ENCODE data around the gene PEX11B. TPM values are rescaled to one million over a fixed set of nuclear protein-coding genes. Genes with fewer than 3 reads are reported as not detected.

The PEX11B gene
- total RNA-seq, 1 donor from 2014 or later, result 44.2 TPM

DNA sequence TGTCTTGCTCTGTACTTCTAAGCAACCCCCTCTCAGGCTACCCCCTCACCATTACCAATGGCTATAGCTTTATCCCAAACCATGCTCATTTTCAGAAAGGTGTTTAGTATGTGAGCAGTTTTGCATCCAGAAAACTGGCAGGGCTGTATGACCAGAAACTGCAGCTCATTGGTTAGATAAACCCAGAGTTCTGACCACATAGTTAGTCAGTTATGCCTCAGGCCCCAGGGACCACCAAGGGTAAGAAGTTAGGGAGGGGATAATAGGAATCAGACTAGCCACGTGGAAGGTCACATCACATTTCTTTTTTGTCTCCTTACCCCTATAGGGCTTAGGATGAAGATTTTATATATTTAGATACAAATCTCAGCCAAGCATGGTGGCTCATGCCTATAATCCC lies 9.9 kb downstream of the PEX11B start:
- DNase-seq (ENCODE audit: low spot score), result no peak

DNA sequence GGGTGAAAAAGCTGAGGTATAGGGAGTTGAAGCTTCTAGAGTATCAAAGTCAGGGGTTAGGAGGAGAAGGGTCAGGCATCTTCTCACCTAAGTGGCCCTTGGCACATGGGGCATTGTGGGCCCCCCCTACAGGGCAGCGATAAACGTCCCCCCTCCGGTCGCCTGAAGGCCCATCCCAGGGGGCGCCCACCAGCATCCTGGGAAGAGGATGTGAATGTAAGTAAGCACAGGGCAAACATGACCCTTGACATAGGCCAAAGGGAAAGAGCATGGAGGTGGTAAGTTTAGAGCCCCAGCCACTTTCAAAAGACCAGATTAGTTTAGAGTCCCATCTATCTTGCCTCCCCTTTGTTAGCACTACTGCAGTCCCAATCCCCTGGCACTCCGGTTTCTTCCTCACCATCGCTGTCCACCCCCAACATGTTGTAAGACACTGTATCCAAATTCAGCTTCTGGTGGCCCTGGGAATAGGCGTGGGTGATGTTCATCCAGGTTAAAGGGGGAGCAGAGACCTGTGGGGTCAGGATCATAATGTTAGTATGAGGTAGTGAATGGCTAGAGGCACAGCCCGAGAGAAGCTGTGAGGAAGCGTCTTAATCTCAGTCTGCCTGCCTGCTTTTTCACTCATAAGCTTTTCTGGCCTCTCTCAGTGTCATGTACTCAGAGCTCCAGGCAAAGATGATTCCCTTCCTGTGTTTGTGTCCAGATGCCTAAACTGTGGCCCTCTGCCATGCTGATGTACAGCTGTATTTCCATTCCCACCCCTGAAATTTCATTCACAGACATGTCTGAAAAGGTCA lies 11.4 kb downstream of the PEX11B start:
- DNase-seq (ENCODE audit: low spot score), result peak; percentile 36

DNA sequence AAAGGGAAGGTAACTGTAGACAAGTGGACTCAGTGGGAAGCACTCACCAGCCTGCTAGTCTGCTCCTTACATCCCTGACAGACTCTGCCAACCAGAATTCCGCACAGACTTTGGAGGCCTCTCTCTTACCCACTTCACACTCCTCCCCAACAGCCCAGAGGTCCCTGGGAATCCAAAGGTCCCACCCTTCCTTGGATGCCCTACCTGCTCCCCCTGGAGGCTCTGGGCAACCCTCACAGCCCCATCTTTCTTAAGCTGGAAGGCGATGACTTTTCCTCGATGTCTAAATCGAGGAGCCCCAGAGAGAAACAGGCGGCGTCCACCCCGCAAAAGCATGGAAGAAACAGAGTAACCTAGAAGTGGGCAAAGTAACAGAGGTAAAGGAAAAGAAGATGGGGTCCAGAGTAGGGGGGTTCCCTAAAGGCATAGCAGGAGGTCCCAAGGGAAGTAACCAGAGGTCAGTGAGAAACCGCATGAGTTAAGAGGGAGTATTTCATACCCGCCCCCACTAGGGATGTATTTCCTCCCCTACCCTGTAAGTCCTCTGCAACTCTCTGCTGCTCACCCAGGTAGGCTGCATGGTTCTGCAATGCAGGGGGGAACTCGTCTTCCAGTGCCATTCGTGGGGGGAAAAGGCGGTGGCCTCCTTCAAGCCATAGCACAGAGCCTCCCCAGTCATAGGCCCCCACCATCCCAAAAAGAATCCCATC lies 17.1 kb downstream of the PEX11B start:
- DNase-seq (ENCODE audit: low spot score), result peak; percentile 17

DNA sequence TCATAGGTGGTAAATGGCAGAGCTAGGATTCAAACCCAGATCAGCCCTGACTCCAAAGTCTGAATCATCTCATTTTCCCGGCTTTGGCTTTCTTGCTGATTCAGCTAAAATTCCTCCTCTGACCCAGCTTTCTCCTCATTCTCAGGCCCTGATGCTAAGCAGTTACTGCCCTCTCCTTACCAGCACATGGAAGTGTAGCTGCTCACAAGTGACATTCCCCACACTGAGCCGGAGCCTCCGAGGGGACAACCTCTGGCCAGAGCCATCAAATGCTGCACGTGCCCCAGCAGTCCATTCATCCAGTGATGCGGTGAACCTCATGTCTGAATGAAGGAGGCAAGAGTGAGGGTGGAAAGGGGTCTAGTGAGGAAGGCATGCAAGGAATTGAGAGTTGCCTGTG lies 19.8 kb downstream of the PEX11B start:
- DNase-seq (ENCODE audit: low spot score), result peak; percentile 34

DNA sequence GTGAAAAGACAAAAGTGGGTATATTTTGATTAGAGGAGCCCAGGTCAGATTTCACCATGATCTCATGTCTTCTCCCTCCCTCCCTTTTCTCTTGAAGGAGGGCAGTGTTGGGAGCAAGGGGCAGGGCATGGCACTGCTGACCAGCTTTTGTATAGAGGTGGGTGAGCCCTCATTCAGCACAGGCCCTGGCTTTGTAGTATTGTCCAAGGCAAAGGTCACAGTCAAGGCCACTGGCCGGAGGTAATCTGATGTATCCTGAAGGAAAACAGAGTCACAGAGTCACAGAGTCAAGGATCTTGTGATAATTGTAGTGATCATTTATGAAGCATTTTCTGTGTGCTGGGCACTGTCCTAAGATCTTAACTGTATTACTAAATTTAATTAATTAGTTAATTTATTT lies 20.5 kb downstream of the PEX11B start:
- DNase-seq (ENCODE audit: low spot score), result no peak

DNA sequence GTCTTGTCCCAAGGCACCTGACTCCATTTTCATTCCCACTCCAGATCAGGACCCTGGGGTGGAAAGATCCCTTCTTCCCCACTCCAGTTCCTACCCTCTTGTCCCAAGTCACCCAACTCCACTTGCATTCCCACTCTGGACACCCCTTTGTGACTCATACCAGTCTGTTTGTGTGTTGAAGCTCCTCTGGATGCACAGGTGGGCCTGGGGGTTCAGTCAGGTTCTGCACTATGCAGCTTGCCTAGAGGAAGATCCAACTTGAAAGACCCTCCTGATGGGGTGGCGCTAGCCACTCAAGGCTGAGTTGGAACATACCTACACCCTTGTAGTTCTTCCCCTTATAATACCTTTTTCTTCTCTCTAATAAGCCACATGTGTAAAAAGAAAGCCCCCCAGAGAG lies 23.0 kb downstream of the PEX11B start:
- DNase-seq (ENCODE audit: low spot score), result no peak

DNA sequence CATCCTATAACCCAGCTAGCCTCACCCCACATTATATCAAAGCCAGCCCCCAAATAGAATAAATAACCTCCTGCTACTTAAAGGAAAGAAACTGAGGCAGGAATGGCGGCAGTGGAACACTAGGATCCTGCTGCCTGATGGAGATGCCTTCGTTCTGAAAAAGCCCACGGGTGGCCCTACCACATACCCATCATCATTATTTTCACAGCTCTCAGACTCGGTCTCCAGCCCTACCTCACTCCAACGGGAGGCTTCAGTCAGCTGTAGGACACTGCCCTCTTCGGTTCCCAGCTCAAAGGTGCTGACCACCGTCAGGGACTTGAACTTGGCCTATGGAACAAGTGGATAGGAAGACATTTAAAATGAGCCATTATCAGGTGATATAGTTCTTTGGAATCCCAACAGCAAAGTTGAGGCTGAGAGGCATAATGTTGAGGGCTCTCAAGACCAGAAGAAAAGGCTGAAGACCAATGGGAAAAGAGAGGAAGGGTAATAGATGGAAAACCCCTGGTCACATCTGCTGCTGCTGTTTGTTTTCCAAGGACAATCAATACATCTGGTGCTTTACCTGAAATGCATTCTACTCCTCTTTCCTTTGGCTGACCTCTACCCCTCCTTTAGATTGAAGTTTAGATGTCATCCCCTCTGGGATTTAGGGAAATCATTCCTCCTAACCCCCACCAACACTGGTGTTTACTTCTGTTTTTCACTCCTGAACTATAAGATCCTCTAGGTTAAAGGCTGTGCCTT lies 25.0 kb downstream of the PEX11B start:
- DNase-seq (ENCODE audit: low spot score), result no peak

DNA sequence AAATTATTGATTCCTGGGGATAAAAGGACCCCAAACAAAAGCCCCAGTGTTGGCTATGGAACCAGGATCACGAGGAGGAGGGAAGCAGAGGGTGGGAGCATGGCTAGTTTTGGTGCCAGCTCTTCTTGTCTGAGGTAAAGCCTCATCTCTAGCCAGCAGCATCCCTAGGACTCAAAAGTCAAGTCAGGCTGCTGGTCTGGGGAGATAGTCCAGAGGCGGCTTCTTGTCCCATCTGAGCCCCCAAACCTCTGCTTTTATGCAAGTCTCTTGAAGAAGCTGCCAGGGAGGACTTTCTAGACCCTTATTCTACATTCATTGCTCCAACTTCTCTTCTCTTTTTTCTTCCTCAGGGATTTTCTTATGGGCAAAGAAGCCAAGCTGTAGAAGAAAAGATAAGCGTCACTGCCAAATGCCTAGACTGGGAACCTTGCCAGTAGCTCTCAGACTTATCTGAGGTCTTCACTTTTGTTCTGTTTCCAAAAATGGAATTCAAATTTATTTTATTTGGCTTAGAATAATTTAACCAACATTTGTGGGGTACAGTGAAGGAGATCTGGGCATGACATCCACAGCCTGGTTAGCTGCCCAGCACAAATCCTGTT lies 25.9 kb downstream of the PEX11B start:
- no peak for DNase-seq (ENCODE audit: low spot score)

DNA sequence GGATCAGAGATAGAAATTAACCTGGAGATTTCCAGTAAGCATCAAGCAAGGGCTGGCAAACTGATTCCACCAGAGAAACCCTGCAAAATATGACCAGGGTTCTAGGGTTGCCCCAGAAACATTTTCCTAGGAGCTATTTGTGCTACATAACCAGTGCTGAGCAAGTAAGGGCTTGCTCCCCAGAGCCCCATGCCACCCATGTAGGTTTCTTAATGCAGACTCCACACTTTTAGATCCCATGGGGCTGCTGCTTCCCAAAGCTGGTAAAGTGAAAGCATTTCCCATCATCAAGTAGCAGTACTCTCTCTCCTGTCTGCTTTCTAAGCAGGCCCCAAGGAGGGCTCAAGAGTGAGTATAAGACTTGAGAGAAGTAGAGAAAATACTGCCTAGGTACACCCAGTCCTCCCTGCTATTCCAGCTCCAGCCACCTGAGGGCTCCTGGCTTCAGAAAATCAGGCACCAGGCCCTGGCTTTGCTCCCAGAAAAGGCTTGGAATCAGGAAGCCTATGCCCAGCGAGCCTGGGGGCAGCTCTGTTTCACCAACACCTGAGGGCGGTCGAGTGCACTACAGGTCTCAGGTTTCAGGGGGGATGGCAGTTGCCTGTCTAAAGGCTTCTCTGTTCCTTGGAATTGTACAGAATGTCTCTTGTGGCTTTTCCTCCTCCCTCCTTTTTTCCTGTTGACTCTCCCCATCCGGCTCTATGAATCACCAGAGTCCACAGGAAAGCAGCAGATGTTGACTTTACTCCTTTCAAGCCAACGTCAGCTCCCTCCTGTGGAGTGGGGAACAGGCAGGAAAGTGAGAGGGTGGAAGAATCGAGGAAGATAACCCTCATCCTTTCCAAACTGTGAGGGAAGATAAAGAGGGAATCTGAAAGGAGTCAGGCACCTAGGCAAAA lies 26.7 kb downstream of the PEX11B start:
- DNase-seq (ENCODE audit: low spot score), result peak; percentile 95

DNA sequence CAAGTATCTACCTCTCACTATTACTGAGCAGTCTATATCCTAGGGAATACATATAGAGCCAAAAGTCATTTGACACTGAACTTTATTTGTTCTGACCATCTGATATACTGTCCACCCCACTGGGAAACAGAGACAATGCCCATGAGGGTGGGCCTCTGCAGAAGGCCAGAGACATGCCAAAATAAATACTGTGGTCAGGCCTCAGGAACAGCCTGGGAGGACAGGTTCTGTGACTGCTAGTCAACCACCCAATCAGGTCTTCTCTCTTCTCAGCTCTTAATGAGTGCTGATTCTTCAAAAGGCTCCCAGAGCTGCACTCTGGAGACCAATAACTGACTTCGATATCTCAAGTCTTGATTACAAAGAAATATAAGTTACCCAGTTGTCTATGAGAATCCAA lies 27.4 kb downstream of the PEX11B start:
- peak; percentile 53 for DNase-seq (ENCODE audit: low spot score)

DNA sequence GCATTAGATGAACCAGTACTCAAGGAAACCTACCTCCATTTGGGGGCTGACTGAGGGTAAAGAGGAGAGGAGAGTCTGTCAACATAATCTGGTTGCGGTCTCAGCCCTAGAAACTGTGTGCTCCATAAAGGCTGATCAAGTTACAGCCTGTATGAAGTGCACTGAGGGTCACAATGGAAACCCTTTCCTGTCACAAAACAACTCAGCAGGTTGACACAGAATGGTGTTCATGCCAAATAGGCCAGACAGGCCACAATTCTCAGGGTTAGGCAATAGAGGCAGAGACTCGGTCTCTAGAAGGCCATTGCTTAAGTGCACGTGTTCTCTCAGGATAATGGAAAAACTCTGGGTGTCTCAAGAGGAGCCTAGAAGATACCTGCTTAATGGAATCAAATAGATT lies 28.8 kb downstream of the PEX11B start:
- peak; percentile 47 for DNase-seq (ENCODE audit: low spot score)

DNA sequence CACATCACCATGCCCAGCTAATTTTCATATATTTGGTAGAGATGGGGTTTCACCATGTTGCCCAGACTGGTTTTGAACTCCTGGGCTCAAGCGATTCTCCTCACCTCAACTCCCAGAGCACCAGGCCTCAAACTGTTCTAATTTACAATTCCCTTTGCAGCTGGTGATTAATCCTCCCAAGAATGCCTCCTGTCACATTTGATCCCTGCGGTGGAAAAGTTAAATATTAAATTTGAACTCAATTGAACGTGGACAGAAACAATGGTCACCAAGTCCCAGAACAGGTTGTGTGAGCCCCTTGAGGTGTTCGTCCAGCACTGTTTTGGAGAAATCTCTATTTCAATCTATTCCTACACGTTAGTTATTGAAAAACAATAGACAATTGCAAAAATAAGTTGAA lies 30.9 kb downstream of the PEX11B start:
- peak; percentile 29 for DNase-seq (ENCODE audit: low spot score)

DNA sequence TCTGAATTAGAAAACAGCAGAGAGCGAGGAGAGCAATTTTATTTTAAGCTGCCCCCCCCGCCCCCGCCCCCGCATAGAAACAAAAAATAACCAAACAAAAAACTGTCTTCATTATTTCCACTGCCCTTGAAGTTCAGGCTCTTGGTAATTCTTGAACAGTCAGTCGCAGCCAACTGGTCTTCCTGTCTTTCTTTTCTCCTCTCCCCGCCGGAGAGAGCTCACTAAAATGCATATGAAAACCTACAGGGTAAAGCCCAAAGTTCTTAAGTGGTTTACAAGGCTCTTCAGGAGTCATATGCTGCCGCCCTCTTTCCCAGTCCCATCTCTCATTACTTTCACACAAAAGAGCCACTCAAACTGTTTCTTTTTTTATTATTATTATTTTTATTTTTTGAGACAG lies 31.7 kb downstream of the PEX11B start:
- no peak for DNase-seq (ENCODE audit: low spot score)

DNA sequence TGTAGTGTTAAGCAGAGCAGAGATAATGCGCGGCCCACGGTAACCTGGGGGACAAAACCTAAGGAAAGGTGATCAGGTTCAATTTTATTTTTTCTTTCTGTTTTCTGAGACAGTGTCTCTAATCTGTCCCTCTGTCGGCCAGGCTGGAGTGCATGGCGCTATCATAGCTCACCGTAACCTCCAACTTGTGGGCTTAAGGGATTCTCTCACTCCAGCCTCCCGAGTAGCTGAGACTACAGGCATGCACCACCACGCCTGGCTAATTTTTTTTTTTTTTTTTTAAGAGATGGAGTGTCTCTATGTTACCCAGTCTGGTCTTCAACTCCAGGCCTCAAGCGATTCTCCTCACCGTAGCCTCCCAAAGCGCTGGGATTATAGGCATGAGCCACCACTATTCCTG lies 32.1 kb downstream of the PEX11B start:
- DNase-seq (ENCODE audit: low spot score), result no peak

DNA sequence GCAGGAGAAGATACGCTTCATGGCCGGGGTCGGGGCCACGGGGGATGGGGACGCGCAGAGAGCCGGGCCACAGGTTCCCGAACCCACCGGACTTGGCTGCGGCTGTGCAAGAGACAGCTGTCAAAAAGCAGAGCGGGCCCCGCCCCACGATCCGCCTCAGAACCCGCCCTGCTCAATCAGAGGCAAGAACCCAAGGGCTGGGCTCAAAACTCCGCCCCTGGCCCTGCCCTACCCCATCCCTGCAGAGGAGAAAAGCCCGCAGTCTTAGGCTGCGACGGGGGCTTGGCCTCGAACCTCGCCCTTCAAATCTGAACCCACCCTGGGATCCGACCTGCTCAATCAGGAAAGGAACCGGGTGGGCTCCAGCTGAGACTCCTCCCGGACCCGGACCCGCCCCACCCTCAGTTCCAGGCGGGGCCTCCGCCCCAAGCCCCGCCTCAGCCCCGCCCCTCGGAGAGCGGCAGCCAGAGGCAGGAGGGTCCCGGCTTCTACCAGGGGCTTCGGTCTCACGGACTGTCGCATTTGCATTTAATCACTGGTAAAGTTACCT lies 32.7 kb downstream of the PEX11B start, which contains the start of gene ANKRD35:
Gene ANKRD35, minus strand, starts transcription at position 129 of the 550 bp plus-strand sequence. Its CDS starts 108 bp downstream, at position 21.
- DNase-seq (ENCODE audit: low spot score), result peak; percentile 86

DNA sequence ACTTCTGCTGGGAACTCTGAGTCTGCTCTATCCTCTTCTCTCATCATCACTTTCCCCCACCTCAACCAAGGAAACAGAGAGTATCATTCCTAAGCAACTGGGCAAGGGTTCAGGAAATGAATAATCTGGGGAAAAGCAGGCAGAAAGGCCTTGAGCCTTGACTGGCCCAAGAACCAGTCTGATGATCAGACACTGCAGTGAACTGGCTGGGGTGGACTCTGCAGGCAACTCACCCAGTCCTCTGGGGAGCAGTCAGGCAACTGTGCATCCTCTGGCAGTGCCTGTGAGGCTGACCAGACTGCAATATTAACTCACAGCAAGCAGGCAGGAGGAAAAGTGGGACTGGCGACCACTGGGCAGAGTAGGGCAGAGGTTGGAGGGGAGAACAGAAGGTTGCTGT lies 33.8 kb downstream of the PEX11B start:
- no peak for DNase-seq (ENCODE audit: low spot score)

DNA sequence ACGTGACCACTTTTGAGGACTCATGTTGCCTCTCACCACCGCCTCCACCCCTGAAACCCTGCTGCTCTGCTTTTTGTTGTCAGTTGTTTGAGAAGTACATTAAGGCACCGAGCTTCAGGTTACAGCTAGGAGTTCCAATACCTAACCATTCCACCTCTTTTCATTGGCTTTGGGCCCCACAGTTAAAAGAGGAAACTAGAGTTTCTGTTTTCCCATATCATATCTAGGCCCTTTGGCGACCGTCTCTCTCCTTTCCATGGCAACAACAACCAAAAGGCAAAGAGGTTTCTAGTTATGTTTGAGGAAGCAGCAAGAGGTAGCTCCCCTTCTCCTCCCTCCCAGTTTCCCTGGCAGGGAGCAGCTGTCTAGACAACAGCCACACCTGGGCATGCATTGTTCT lies 38.7 kb downstream of the PEX11B start:
- DNase-seq (ENCODE audit: low spot score), result no peak

DNA sequence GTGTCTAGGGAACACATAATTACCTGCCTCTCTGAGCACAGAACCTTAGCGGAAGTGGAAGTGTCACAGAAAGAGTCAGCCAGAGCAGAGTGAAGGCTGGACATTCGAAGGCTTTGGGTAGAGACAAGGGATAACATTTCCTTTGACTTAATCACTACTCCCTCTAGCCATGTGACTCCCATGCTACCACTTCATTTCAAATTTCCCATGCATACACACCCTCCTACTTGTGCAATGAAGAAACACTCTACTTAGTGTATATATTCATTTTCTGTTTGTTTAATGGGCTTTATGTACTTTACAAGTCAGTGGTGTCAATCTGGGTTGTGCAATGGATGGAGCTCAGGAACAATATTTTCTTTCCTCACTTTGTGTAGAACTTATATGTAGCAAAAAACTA lies 39.8 kb downstream of the PEX11B start:
- DNase-seq (ENCODE audit: low spot score), result no peak

DNA sequence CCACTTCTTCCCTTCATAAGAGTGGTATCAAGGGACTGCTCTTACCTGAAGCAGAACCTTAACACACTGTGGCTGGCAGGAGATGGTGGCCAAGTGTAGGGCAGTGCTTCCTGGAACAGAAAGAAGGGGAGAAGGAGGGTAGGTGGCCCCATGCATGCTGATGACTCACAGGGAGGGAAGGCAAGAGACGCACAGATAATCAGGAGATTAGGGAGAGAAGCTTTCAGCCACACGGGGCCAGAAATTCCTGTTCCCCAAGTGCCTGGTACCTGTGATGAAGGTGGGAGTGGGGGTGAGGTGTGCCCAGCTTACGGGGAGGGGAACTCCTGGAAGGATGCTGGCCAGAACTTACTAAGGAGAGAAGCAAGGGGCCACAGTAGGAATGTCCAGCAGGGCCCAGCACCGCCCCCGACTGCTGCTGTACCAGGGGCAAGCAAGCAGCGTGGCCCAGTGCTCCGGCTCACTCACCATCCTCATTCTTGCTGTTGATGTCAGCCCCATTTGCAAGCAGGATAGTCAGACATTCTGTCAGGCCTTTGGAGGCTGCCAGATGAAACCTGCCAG lies 40.5 kb downstream of the PEX11B start:
- DNase-seq (ENCODE audit: low spot score), result peak; percentile 73

DNA sequence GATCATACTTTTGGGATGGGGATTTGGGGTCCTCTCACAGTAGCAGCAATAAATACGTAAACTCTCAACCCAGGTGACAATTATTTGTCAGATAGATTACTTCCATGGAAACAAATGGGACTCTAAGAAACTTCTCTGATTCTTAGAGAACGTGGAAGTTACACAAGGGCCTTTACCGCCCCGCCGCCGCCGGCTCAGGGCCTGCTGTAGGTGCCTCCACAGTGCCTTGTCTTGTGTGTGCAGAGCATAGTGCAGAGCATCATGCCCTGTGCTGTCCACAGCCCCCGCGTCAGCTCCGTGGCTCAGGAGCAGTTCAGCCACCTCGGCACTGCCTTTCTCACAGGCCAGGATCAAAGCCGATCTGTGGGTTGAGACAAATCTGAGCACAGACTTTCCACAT lies 43.9 kb downstream of the PEX11B start:
- DNase-seq (ENCODE audit: low spot score), result no peak

All from ureter (tissue), 1 donor.